Measurements from ENCODE around the gene SHISA2.

SHISA2 gene

GRCh38 chr13:26017196-26017921, 34.5 kb downstream of the SHISA2 start:
- DNase-seq (ENCODE audit: low read depth) = no peak

GRCh38 chr13:26016189-26016588, 35.6 kb downstream of the SHISA2 start:
- DNase-seq (ENCODE audit: low read depth) = no peak

- DNase-seq (ENCODE audit: low read depth) = no peak
Observed at GRCh38 chr13:26015271-26016125, 36.3 kb downstream of the SHISA2 start.

GRCh38 chr13:26012995-26013394, 38.8 kb downstream of the SHISA2 start:
- DNase-seq (ENCODE audit: low read depth) = no peak

DNA sequence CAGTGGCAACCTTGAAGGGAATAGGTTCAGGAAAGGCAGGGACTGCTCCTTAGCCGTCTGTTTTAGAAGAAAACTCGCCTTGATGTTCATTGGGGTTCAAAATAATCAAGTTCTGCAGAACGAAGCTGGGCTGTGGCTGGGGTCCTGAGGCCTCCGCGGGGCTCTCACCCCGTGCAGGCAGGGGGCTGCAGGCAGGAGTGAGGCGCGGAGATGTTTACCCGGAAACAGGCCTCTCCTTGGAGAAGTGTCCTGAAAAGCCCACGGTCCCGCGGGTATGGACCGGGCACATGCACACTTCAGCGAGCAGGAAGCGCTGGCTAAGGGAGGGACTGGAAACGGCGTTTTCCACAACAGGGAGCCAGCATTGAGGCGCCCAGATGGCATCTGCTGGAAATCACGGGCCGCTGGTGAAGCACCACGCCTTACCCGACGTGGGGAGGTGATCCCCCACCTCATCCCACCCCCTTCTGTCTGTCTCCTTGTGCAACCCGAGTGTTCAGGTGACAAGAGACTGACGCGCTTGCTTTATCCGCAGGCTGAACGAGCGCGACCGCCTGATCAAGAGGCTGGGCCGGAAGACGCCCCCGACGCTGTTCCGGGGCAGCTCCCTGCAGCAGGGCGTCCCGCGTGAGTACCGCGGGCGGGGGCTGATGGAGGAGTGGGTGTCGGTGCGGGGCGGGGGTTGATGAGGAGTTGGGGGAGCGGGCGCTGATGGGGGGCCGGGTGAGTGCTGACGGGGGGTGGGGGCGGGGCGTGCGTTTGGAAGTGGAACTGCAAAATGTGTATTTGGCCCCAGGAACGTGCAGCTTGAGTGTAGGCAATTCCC, 39.6 kb downstream of the SHISA2 start:
- DNase-seq (ENCODE audit: low read depth) = peak; percentile 32

DNA sequence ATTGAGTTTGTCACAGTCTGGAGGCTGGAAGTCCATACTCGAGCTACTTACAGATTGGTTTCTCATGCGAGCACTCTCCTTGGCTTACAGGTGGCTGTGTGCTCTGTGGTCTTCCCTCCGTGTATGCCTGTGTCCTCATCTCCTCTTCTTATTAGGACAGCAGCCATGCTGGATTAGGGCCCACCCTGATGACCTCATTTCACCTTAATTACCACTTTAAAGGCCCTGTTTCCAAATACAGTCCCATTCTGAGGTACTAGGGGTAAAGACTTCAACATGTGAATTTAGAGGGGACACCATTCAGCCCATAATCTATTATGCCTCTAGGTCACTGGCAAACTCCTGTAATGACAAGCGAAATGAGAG, 40.6 kb downstream of the SHISA2 start:
- DNase-seq (ENCODE audit: low read depth) = no peak

DNA sequence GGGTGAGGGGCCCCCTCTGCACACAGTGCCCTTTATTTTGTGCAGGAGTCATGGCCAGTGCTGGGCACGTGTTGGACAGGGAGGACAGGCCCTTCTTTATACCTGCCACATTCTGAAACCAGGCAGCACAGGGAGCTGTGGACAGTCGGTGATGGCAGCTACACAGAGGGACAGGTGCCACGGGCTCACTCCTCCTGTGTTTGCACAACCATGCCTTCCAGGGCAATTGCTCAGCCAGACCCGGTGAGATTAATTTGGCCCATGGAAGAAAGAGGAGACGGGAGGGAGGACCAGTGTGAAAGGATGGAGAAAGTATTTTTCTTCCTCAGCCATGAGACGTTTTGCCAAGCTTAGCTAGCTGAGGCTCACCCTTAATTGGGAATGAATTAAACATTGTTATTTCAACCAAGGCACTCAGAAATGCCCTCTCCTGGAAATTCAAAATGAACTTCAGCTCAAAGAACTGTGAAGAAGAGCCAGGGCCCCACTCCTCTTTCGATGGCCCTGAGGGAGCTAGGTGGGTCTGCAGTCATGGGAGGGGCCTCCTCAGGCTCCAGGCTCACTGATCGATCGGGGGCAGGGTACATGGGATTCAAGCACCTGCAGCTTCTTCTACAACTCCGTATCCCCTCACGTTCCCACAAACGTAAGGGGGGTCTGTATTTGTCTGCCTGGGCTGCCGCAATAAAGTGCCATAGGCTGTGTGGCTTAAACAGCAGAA, 41.2 kb downstream of the SHISA2 start:
- no peak for DNase-seq (ENCODE audit: low read depth)

- DNase-seq (ENCODE audit: low read depth) = no peak
Observed at GRCh38 chr13:26007261-26008125, 44.3 kb downstream of the SHISA2 start.
